Tibial artery (tissue), 4 donors: ENCODE results near the gene MSH3.

Experiments used
- DNase-seq, 2 donors: peaks; one replicate each; pipeline ENCODE4 v3.0.0-alpha.2; 2019
- H3K27ac ChIP-seq, 2 donors: fragments of 200-600 bp; sonication (generic) in 1 of 2; 1 replicate in 1 of 2; 2 replicates in 1 of 2; pipeline ENCODE4 v1.5.1; 2018 to 2019; ENCODE audit warnings: mild to moderate bottlenecking in 1 of 2
- H3K27me3 ChIP-seq, 2 donors: fragments of 200-600 bp; sonication (generic) in 1 of 2; one replicate each; pipeline versions ENCODE4 v1.5.1 to v1.6.0; 2016 to 2019
- H3K36me3 ChIP-seq, 3 donors: fragments of 200-600 bp; sonication (generic) in 2 of 3; one replicate each; pipeline ENCODE4 v1.5.1; 2016 to 2019; ENCODE audit warnings: mild to moderate bottlenecking in 2 of 3
- H3K4me1 ChIP-seq, 4 donors: fragments of 200-600 bp; sonication (generic) in 2 of 4; 1 replicate in 3 of 4; 2 replicates in 1 of 4; pipeline ENCODE4 v1.5.1; 2016 to 2019
- H3K4me3 ChIP-seq, 2 donors: fragments of 200-600 bp; sonication (generic) in 1 of 2; 1 replicate in 1 of 2; 2 replicates in 1 of 2; pipeline ENCODE4 v1.5.1; 2018 to 2019; ENCODE audit warnings: mild to moderate bottlenecking in 2 of 2
- H3K9me3 ChIP-seq, 3 donors: fragments of 200-600 bp; sonication (generic) in 1 of 3; one replicate each; pipeline ENCODE4 v1.5.1; 2016 to 2019
- intact Hi-C: fragments of 100-400 bp; cut with DNase I; formaldehyde crosslinking; loops from one replicate; pipeline ENCODE4 v1.15.0; 2023; ENCODE audit warnings: low total_unique reads
- TF ChIP-seq, protein P1 (sequence below), 2 experiments: fragments of 200-600 bp in 1 of 2; fragments of 450-650 bp in 1 of 2; IDR thresholded peaks; one replicate each; pipeline ENCODE4 v1.5.1; 2017 to 2019; ENCODE audit warnings: antibody characterized with exemption in 2 of 2, mild to moderate bottlenecking in 1 of 2, moderate library complexity in 1 of 2

The MSH3 gene

DNA sequence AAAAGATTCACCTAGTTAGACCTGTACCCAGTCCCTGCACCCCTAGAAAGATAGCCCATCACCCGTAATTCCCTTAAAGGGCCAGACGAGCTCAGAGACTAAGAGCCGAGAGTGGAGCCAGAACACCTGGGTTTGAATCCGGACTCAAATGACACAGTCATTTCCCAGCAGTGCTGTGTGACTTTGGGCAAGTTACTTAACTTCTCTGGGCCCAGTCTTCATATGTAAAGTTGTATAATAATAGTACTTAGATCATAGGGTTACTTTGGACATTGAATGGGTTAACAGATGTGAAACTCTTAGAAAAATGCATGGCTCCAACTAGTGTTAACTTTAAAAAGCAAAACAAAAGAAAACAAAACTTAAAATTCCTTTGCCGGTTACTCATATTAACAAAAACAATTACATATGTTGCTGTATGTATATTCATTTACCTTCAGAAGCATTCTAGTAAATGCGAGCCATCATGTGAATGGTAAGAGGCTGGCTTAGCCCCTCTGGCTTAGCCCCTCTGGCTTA lies 265.3 kb downstream of the MSH3 start:
- Histone ChIP-seq H3K4me1 (no peaks in the 10 kb centered on the region), H3K27ac (no peak overlapping the region)

DNA sequence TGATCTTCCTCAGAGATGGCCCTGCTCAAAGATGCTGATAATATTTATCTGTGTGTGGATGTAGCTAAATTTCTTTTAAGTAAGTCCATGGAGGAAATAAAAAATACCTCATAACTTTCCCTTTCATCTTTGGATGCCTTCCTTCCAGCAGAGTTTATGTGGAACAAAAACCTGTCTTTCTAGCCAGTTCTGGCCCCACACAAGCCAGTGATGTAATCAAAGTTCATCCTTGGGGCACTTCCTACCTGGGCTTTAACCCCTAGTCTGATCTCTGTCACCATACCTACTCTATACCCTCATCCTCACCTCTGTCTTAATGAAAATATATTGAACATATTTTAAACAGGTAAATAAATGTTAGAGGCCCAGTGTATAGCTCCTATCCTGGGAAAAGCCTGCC lies 265.9 kb downstream of the MSH3 start:
- H3K4me1 ChIP-seq = no peaks in the 10 kb centered on the region
- H3K4me3 ChIP-seq = no peak overlapping the region
- no peaks in the 10 kb centered on the region for H3K36me3 ChIP-seq
- no peak overlapping the region for H3K27ac ChIP-seq
- intact Hi-C loops = no loop called here
- no peaks in the 10 kb centered on the region for H3K27me3 ChIP-seq
- TF ChIP-seq, protein P1, sequence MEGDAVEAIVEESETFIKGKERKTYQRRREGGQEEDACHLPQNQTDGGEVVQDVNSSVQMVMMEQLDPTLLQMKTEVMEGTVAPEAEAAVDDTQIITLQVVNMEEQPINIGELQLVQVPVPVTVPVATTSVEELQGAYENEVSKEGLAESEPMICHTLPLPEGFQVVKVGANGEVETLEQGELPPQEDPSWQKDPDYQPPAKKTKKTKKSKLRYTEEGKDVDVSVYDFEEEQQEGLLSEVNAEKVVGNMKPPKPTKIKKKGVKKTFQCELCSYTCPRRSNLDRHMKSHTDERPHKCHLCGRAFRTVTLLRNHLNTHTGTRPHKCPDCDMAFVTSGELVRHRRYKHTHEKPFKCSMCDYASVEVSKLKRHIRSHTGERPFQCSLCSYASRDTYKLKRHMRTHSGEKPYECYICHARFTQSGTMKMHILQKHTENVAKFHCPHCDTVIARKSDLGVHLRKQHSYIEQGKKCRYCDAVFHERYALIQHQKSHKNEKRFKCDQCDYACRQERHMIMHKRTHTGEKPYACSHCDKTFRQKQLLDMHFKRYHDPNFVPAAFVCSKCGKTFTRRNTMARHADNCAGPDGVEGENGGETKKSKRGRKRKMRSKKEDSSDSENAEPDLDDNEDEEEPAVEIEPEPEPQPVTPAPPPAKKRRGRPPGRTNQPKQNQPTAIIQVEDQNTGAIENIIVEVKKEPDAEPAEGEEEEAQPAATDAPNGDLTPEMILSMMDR (IDR thresholded peaks at IDR 0.05) = no peak
- H3K9me3 ChIP-seq = no peaks in the 10 kb centered on the region
- no peak for DNase-seq

More for the DNA sequence above, 265.3 kb downstream of the MSH3 start:
- no peaks in the 10 kb centered on the region for H3K27me3 ChIP-seq
- DNase-seq = no peak
- intact Hi-C loops = no loop called here
- H3K36me3 ChIP-seq = no peaks in the 10 kb centered on the region
- no peak overlapping the region for H3K4me3 ChIP-seq
- TF ChIP-seq, protein P1 (IDR thresholded peaks at IDR 0.05) = no peak
- no peaks in the 10 kb centered on the region for H3K9me3 ChIP-seq

DNA sequence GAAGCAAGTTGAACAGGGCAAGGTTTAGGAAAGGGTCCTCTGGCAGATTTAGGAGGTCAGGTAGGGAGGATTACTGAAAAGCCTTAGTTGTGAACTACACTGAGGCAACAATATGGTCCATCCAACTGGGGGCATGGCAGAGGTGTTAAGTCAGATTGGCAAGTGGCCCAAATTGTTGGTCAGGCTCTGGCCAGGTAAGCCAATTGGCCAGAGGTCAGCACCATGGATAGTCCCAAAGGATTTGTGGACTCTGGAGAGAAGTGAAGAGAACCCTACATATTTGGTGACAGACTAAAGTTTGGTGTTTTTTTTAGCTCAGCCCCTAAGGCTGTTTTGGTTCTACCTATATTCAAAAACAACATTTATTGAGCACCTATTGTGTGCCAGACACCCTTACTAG lies 266.6 kb downstream of the MSH3 start:
- H3K4me1 ChIP-seq = no peaks in the 10 kb centered on the region
- H3K27me3 ChIP-seq = no peaks in the 10 kb centered on the region
- no peaks in the 10 kb centered on the region for H3K9me3 ChIP-seq
- no peak for DNase-seq
- no peak overlapping the region for H3K27ac ChIP-seq
- TF ChIP-seq, protein P1 (IDR thresholded peaks at IDR 0.05) = no peak
- H3K36me3 ChIP-seq = no peaks in the 10 kb centered on the region
- no peak overlapping the region for H3K4me3 ChIP-seq
- intact Hi-C loops = no loop called here

DNA sequence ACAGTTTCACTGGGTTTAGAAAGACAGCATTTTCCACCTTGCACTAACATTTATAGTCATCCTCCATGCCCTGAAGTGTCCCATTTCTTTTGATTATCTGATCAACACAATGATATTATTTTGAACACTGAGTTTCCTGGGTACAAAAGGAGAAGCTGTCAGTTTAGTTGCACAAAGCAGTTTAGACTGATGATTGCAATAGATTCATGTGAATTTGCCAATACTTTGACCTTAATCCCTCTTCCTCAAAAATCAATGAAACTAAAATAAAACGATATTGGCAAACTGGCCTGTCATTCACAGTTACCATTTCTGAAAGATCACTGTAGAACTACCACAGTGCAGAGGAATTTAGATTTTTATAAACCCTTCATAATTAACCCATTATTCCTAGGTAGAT lies 271.5 kb downstream of the MSH3 start:
- intact Hi-C loops = no loop called here
- no peak for DNase-seq
- no peak overlapping the region for H3K4me3 ChIP-seq

More for the DNA sequence above, 271.5 kb downstream of the MSH3 start:
- Histone ChIP-seq H3K27me3 (no peaks in the 10 kb centered on the region), H3K27ac (no peak overlapping the region), H3K36me3 (no peaks in the 10 kb centered on the region), H3K9me3 (no peaks in the 10 kb centered on the region), H3K4me1 (no peaks in the 10 kb centered on the region)
- TF ChIP-seq, protein P1 (IDR thresholded peaks at IDR 0.05) = no peak
